Mammary epithelial cell (primary cell): Measurements from ENCODE around the gene CHRM4.

Source experiments
- CTCF ChIP-seq, 2 donors: IDR thresholded peaks in 1 of 2; conservative IDR thresholded peaks in 1 of 2; 2 replicates each; pipeline ENCODE4 v1.5.1; 2011 to 2012; ENCODE audit warnings: inconsistent platforms in 2 of 2, low read length in 2 of 2, mild to moderate bottlenecking in 2 of 2, control low read depth in 1 of 2, low read depth in 1 of 2; ENCODE audit not compliant: insufficient read depth in 1 of 2; ENCODE audit errors: extremely low read depth in 1 of 2
- EZH2 ChIP-seq: IDR thresholded peaks from 2 replicates; pipeline ENCODE4 v1.6.1; 2012; ENCODE audit warnings: low read length, inconsistent platforms, borderline replicate concordance

DNA sequence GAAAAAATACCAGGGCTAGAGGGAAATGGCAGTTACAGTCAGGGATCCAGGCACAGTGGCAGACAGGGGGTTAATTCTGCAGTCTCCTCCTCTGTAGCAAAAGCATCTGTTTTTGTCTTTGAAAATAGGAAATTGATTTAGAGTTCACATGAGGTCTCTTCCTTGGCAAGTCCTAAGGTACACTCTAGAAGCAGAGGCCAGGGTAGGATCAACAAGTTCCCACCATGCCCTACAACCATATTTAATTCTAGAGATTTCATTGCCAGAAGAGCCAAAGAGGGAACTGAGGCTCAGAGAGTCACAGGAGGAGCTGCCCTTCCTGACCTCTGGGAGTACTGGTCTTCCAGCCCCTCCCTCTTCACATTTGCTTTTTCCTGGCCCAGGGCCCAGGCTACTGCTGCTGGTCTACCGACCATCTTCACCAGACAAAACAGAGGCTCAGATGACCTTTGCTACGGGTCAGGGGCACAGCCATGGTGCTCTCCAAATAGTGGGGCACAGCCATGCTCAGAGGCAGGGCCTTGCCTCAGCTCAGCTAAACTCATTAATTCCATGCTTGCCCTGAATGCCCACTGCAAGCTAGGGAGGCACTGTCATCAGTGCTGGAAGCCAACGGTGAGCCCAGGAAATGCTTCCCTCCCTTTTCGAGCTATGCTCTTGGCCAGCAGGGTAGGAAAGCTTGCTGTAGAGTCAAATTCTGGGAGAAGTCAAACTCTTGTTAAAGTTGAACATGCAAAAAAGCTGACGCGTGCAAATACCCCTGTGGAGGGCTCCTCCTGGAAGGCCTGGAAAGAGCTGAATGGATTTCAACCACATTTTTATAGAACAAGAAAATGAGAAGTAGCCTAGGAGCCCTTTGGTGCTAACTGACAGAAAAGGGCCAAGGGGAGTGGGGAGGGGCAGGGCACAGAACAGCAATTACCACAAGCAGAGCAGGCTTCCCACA, 11.7 kb upstream of the CHRM4 start:
- TF ChIP-seq CTCF (conservative IDR thresholded peaks at IDR 0.05 in 1 of 2, IDR thresholded peaks at IDR 0.05 in 1 of 2; ENCODE audit: extremely low read depth in 1 of 2, insufficient read depth in 1 of 2, low read depth in 1 of 2, low read length in 2 of 2): no peak
- no peak for TF ChIP-seq EZH2
